Endothelial cell of umbilical vein (primary cell): ENCODE data around the gene OSGEP. TPM values are rescaled to one million over a fixed set of nuclear protein-coding genes. Genes with fewer than 3 reads are reported as not detected.
A peak's percentile ranks its signal among the peaks of the same experiment; 100 is the strongest.

Experiments used
- BruUV-seq: library from RNA; stranded (reverse); fragments of 400-500 nt; replicated peaks from 2 replicates; lab custom pipeline; 2021; lab: Mats Ljungman, UMichigan
- CTCF ChIA-PET: fragments of 300-600, 350-600 bp; sonication (Branson Sonifier 250); formaldehyde crosslinking; loops from one replicate; lab custom pipeline; 2021; ENCODE audit warnings: antibody characterized with exemption, inconsistent platforms; lab: Charles Lee
- POLR2A ChIA-PET: fragments of 300-600, 350-600 bp; sonication (Branson Sonifier 250); formaldehyde crosslinking; loops from one replicate; lab custom pipeline; 2021; ENCODE audit warnings: antibody characterized with exemption, inconsistent platforms; lab: Charles Lee
- DNase-seq: peaks from one replicate; pipeline ENCODE4 v3.0.0-alpha.2; 2011; ENCODE audit warnings: low read depth, low spot score
- FAIRE-seq: peaks from 2 replicates; lab custom pipeline; 2011; peaks lifted over from hg19 to GRCh38; lab: Jason Lieb, UNC
- H2AFZ ChIP-seq: 2 replicates; pipeline ENCODE4 v1.6.0; 2012; ENCODE audit warnings: low read depth, low read length, control low read depth, inconsistent platforms
- H3K27ac ChIP-seq: 2 replicates; pipeline ENCODE4 v1.5.1; 2011; ENCODE audit warnings: low read depth, mild to moderate bottlenecking, control low read depth, low read length, moderate library complexity; ENCODE audit not compliant: insufficient read depth
- H3K27me3 ChIP-seq, 2 experiments: 2 replicates each; pipeline versions ENCODE4 v1.6.0 to v1.6.1; 2011; ENCODE audit warnings: low read length in 2 of 2, mixed read lengths in 1 of 2; ENCODE audit not compliant: control insufficient read depth in 2 of 2, insufficient read depth in 2 of 2
- H3K36me3 ChIP-seq, 2 experiments: 2 replicates in 1 of 2; 3 replicates in 1 of 2; pipeline ENCODE4 v1.5.1; 2011; ENCODE audit warnings: low read length in 2 of 2, mild to moderate bottlenecking in 1 of 2, moderate library complexity in 1 of 2; ENCODE audit not compliant: control insufficient read depth in 2 of 2, insufficient read depth in 2 of 2; ENCODE audit errors: extremely low read depth in 1 of 2
- H3K4me1 ChIP-seq: 3 replicates; pipeline ENCODE4 v1.5.1; 2011; ENCODE audit warnings: mild to moderate bottlenecking, low read length; ENCODE audit not compliant: control insufficient read depth, insufficient read depth; ENCODE audit errors: extremely low read depth
- H3K4me2 ChIP-seq: 2 replicates; pipeline ENCODE4 v1.6.1; 2011; ENCODE audit warnings: low read length, control low read depth, mixed read lengths; ENCODE audit not compliant: insufficient read depth
- H3K4me3 ChIP-seq, 3 experiments: fragments of 200-600 bp in 1 of 3; sonication (generic), shearing (Covaris generic) in 1 of 3; replicated peaks in 1 of 3; 2 replicates each; pipeline ENCODE4 v1.5.1; 2011 to 2016; ENCODE audit warnings: control low read depth in 3 of 3, low read length in 3 of 3, mild to moderate bottlenecking in 2 of 3, inconsistent platforms in 1 of 3, low read depth in 1 of 3, moderate library complexity in 1 of 3; ENCODE audit not compliant: insufficient read depth in 1 of 3
- H3K79me2 ChIP-seq: 2 replicates; pipeline ENCODE4 v1.6.0; 2012; ENCODE audit warnings: low read length, inconsistent platforms; ENCODE audit not compliant: control insufficient read depth, insufficient read depth
- H3K9ac ChIP-seq: replicated peaks from 2 replicates; pipeline ENCODE3; 2011; ENCODE audit warnings: low read length, control low read depth; ENCODE audit not compliant: insufficient read depth; ENCODE audit errors: extremely low read depth
- H3K9me1 ChIP-seq: replicated peaks from 3 replicates; pipeline ENCODE4 v1.6.0; 2011; ENCODE audit warnings: mild to moderate bottlenecking, low read length; ENCODE audit not compliant: control insufficient read depth, insufficient read depth; ENCODE audit errors: extremely low read depth
- H3K9me3 ChIP-seq: replicated peaks from 2 replicates; pipeline ENCODE4 v1.5.1; 2012; ENCODE audit warnings: low read length, inconsistent platforms; ENCODE audit not compliant: control insufficient read depth, insufficient read depth
- H4K20me1 ChIP-seq: replicated peaks from 2 replicates; pipeline ENCODE3; 2011; ENCODE audit warnings: mild to moderate bottlenecking, low read length; ENCODE audit not compliant: control insufficient read depth, insufficient read depth; ENCODE audit errors: extremely low read depth
- CTCF ChIP-seq, 2 donors: IDR thresholded peaks; 1 replicate in 1 of 2; 2 replicates in 1 of 2; pipeline ENCODE4 v1.5.1; 2011; ENCODE audit warnings: low read length in 2 of 2, mild to moderate bottlenecking in 2 of 2, moderate library complexity in 2 of 2, control low read depth in 1 of 2, inconsistent platforms in 1 of 2, low read depth in 1 of 2; ENCODE audit not compliant: insufficient read depth in 1 of 2; ENCODE audit errors: extremely low read depth in 1 of 2
- EZH2 ChIP-seq: IDR thresholded peaks from 2 replicates; pipeline ENCODE4 v1.6.1; 2012; ENCODE audit warnings: borderline replicate concordance, low read depth, mild to moderate bottlenecking, moderate library complexity, low read length, inconsistent platforms; ENCODE audit not compliant: severe bottlenecking
- GATA2 ChIP-seq: IDR thresholded peaks from 2 replicates; pipeline ENCODE4 v1.7.0; 2011; ENCODE audit warnings: low read depth, mild to moderate bottlenecking, moderate library complexity, mixed read lengths, low read length; ENCODE audit not compliant: insufficient read length, insufficient read depth
- JUN ChIP-seq: IDR thresholded peaks from 2 replicates; pipeline ENCODE4 v1.6.1; 2011; ENCODE audit warnings: borderline replicate concordance, low read depth; ENCODE audit not compliant: insufficient read length, insufficient read depth
- MYC ChIP-seq: IDR thresholded peaks from one replicate; pipeline ENCODE4 v1.6.1; 2011; ENCODE audit warnings: mild to moderate bottlenecking, low read depth, low read length
- POLR2A ChIP-seq: IDR thresholded peaks from 2 replicates; pipeline ENCODE4 v1.6.1; 2012; ENCODE audit warnings: low read depth, mild to moderate bottlenecking, control low read depth, low read length
- POLR2AphosphoS5 ChIP-seq: IDR thresholded peaks from 2 replicates; pipeline ENCODE4 v1.6.1; 2012; ENCODE audit warnings: low read depth, mild to moderate bottlenecking, control low read depth, low read length, moderate library complexity; ENCODE audit not compliant: insufficient read depth
- dilution Hi-C: fragments of 300-500 bp; cut with MboI; formaldehyde crosslinking; loops from one replicate; pipeline ENCODE4 v1.15.0; 2019; ENCODE audit warnings: low sequenced_read_pairs; ENCODE audit not compliant: extremely low pct_ligation_motif_present
- intact Hi-C: fragments of 100-400 bp; cut with micrococcal nuclease; formaldehyde crosslinking; loops from one replicate; pipeline ENCODE4 v1.10.0; 2022
- polyA plus RNA-seq, 4 experiments: library from polyadenylated mRNA; depleted of rRNA in 3 of 4; stranded (reverse) in 3 of 4; unstranded in 1 of 4; fragments of >200 nt; gene quantifications; 2 replicates each; pipeline versions ENCODE4 v1.2.1 to v1.2.3, GENCODE V29; 2011 to 2012; ENCODE audit warnings: missing spikeins in 1 of 4
- total RNA-seq: library from RNA; stranded (reverse); gene quantifications from 2 replicates; pipeline ENCODE4 v1.2.3, GENCODE V29; 2021
- TF ChIP-seq, protein P1 (sequence below): IDR thresholded peaks from 2 replicates; pipeline ENCODE4 v1.6.1; 2011; ENCODE audit not compliant: insufficient read depth, insufficient read length

Gene OSGEP
- total and polyA plus RNA-seq, 2 donors (not counting 3 experiments of a cell fraction or from before 2014, with no cell fraction given) = 41.8 to 100 TPM

DNA sequence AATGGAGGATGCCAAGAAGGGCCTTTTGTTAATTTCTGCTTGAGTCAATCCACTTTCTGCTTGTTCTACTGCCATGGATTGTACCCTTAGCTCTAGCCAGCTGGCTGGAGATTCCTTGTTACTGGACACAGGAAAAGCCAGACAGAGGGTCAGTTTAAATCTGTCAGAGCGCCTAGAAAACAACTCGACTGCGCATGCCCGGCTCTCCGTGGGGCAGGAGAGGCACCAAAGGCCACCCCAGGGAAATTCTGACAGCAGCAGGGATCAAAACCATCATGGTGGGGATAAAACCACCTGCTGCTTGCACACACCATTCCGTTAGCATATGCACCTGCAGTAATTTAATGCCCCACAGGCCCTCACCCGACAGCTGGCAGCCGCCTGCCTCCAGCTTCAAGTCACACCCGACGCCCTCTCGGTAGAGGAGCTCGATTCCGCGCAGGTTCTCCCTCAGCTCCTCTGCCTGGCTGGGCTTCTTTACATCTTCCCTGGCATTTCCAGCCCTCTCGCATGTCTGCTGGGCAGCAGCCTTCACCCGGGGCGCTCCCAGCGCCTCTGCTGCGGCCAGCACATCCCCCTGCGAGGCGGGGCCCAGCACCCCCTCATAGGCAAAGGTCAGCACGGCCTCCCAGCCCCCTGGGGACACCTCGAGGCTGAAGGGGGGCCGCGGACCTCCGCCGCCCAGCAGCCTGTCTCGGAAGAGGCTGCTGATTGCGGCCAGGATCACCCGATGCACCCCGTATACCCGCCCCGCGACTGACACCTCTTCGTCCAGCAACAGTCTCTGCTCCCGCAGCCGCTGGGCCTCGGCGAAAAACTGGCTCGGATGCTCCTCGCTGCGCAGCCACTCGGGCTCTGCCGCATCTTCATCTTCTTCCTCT lies 19.7 kb downstream of the OSGEP start:
- Histone ChIP-seq H3K4me3 (no peak overlapping the region), H4K20me1 (no peaks in the 10 kb centered on the region), H3K4me1 (no peaks in the 10 kb centered on the region), H3K79me2 (no peaks in the 10 kb centered on the region), H3K27me3 (peaks cover 6 to 16% of the 10 kb centered on the region in 2 experiments), H3K9me3 (no peaks in the 10 kb centered on the region), H3K4me2 (no peak overlapping the region), H3K27ac (no peak overlapping the region), H3K9ac (no peak overlapping the region), H2AFZ (no peak overlapping the region), H3K9me1 (no peaks in the 10 kb centered on the region), H3K36me3 (no peaks in the 10 kb centered on the region)
- ChIA-PET CTCF (interaction anchor here (1.6 kb wide), 1 partner anchor 19 kb away, joined by 5 read pairs; no protein-coding TSS in a partner anchor), POLR2A (interaction anchor here (1.1 kb wide), 1 partner anchor 27 kb away, joined by 3 read pairs; the partner anchor contains the start of gene PIP4P1)
- TF ChIP-seq EZH2 (no peak), CTCF (IDR thresholded peaks at IDR 0.05; ENCODE audit: extremely low read depth in 1 of 2, insufficient read depth in 1 of 2, low read depth in 1 of 2, low read length in 2 of 2) (no peak), POLR2AphosphoS5 (no peak), JUN (no peak), MYC (no peak), GATA2 (no peak), POLR2A (no peak)
- TF ChIP-seq, protein P1, sequence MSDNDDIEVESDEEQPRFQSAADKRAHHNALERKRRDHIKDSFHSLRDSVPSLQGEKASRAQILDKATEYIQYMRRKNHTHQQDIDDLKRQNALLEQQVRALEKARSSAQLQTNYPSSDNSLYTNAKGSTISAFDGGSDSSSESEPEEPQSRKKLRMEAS = no peak
- dilution Hi-C loops = no loop called here
- intact Hi-C loops = no loop called here
- no TSS peak for BruUV-seq
- DNase-seq (peak; percentile 54), FAIRE-seq (no peak)
